A673 (cell line): ENCODE results near the gene AARS2. TPM values are rescaled to one million over a fixed set of nuclear protein-coding genes. Genes with fewer than 3 reads are reported as not detected.

Experiments used
- BruUV-seq: library from RNA; stranded (reverse); fragments of 400-500 nt; replicated peaks from 2 replicates; lab custom pipeline; 2021; lab: Mats Ljungman, UMichigan
- CTCF ChIA-PET: fragments of 300-600 bp; sonication (Branson Sonifier 250); formaldehyde crosslinking; loops from one replicate; lab custom pipeline; 2022; ENCODE audit warnings: antibody characterized with exemption; lab: Charles Lee
- POLR2A ChIA-PET: fragments of 300-600 bp; sonication (Branson Sonifier 250); formaldehyde crosslinking; loops from one replicate; lab custom pipeline; 2022; ENCODE audit warnings: antibody characterized with exemption; ENCODE audit not compliant: low non-redundant PET; lab: Charles Lee
- DNase-seq: peaks from one replicate; pipeline ENCODE4 v3.0.0-alpha.2; 2015; ENCODE audit warnings: low spot score
- H3K27ac ChIP-seq: fragments of 200-600 bp; sonication (generic); 2 replicates; pipeline ENCODE4 v1.5.1; 2016; ENCODE audit warnings: mixed run types, low read depth, mild to moderate bottlenecking, mixed read lengths, antibody characterized with exemption, low read length; ENCODE audit not compliant: poor library complexity, severe bottlenecking
- H3K27me3 ChIP-seq: fragments of 200-600 bp; sonication (generic); replicated peaks from 2 replicates; pipeline ENCODE4 v1.6.1; 2017; ENCODE audit warnings: mixed run types, low read depth, mild to moderate bottlenecking, mixed read lengths, antibody characterized with exemption, low read length; ENCODE audit not compliant: insufficient read depth, poor library complexity
- H3K36me3 ChIP-seq: fragments of 200-600 bp; sonication (generic); 2 replicates; pipeline ENCODE4 v1.6.1; 2016; ENCODE audit warnings: mixed run types, mild to moderate bottlenecking, mixed read lengths, antibody characterized with exemption, low read length; ENCODE audit not compliant: insufficient read depth, poor library complexity, severe bottlenecking
- H3K4me1 ChIP-seq: fragments of 200-600 bp; sonication (generic); 2 replicates; pipeline ENCODE4 v1.6.1; 2017; ENCODE audit warnings: mixed run types, mild to moderate bottlenecking, mixed read lengths, antibody characterized with exemption, low read length; ENCODE audit not compliant: insufficient read depth, poor library complexity, severe bottlenecking
- H3K4me3 ChIP-seq: fragments of 200-600 bp; sonication (generic); 2 replicates; pipeline ENCODE4 v1.5.1; 2016; ENCODE audit warnings: low read depth, mixed run types, mild to moderate bottlenecking, mixed read lengths, low read length; ENCODE audit not compliant: poor library complexity, severe bottlenecking
- H3K9me3 ChIP-seq: fragments of 200-600 bp; sonication (generic); 2 replicates; pipeline ENCODE4 v1.6.1; 2016; ENCODE audit warnings: mixed run types, low read depth, mild to moderate bottlenecking, mixed read lengths, antibody characterized with exemption, low read length; ENCODE audit not compliant: poor library complexity, severe bottlenecking
- EZH2 ChIP-seq: fragments of 200-600 bp; sonication (generic); IDR thresholded peaks from 2 replicates; pipeline ENCODE4 v1.6.1; 2017; ENCODE audit warnings: borderline replicate concordance, low read depth, mild to moderate bottlenecking, mixed read lengths, antibody characterized with exemption, low read length; ENCODE audit not compliant: poor library complexity, severe bottlenecking
- intact Hi-C: fragments of 100-400 bp; cut with micrococcal nuclease; formaldehyde crosslinking; loops from one replicate; pipeline ENCODE4 v1.10.0; 2022; ENCODE audit not compliant: unreplicated experiment
- total RNA-seq: library from RNA; stranded (reverse); gene quantifications from 2 replicates; pipeline ENCODE4 v1.2.3, GENCODE V29; 2021
- TF ChIP-seq, protein P1 (sequence below): fragments of 300-800, 200-600 bp; sonication (generic); conservative IDR thresholded peaks from 2 replicates; pipeline ENCODE4 v1.5.1; 2017; ENCODE audit warnings: low read depth, mild to moderate bottlenecking, antibody characterized with exemption, low read length, moderate library complexity, mixed read lengths

The AARS2 gene
- total RNA-seq, 1 experiment from 2014 or later: 25.0 TPM

DNA sequence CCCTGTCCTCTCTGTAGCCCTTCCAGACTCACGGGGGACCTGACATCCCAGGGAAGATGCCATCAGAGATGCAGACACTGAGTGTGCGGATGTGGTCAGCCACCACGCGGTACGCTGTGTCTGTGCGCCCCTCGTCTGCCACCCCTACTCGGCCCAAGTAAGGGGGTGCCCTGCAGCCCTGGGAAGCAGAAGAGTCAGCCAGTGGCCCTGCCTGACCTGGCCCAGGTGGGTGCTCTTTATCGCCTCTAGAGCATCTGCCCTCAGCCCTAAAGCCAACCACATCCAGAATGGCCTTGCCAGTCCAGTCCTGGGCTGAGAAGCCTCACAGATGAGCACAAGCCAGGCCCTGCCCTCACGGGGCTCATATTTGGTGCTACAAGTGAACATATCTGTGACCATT lies 5.9 kb downstream of the AARS2 start:
- POLR2A ChIA-PET: interaction anchor here (0.6 kb wide), 1 partner anchor 946 kb away, joined by 4 read pairs; no protein-coding TSS in a partner anchor
- H3K4me3 ChIP-seq: no peak overlapping the region

DNA sequence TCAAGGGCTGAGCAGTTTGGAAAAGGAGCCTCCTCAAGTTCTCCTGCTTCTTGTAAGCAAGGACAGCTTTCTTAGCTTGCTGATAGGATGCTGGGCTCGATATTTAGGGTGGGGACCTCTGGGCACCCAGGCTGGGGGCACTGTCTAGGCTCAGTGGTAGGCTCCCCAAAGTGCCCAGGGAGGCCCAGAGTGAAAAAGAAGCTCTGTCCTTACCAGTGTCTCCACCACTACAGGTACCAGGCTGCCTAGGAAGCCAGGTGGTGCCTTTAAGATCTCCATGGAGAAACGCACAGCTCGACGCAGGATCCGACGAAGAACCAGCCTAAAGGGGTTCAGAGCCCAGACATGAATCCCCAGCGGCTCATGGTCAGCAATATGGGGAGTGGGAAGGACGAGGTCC lies 6.4 kb downstream of the AARS2 start:
- no peaks in the 10 kb centered on the region for H3K27me3 ChIP-seq
- no peak overlapping the region for H3K4me3 ChIP-seq
- no peak overlapping the region for H3K27ac ChIP-seq
- peaks cover 64% of the 10 kb centered on the region for H3K36me3 ChIP-seq
- H3K9me3 ChIP-seq: no peaks in the 10 kb centered on the region
- BruUV-seq: no TSS peak
- ChIA-PET CTCF (no interaction called here), POLR2A (interaction anchor here (0.6 kb wide), 1 partner anchor 946 kb away, joined by 4 read pairs; no protein-coding TSS in a partner anchor)
- TF ChIP-seq EZH2: no peak
- TF ChIP-seq, protein P1, sequence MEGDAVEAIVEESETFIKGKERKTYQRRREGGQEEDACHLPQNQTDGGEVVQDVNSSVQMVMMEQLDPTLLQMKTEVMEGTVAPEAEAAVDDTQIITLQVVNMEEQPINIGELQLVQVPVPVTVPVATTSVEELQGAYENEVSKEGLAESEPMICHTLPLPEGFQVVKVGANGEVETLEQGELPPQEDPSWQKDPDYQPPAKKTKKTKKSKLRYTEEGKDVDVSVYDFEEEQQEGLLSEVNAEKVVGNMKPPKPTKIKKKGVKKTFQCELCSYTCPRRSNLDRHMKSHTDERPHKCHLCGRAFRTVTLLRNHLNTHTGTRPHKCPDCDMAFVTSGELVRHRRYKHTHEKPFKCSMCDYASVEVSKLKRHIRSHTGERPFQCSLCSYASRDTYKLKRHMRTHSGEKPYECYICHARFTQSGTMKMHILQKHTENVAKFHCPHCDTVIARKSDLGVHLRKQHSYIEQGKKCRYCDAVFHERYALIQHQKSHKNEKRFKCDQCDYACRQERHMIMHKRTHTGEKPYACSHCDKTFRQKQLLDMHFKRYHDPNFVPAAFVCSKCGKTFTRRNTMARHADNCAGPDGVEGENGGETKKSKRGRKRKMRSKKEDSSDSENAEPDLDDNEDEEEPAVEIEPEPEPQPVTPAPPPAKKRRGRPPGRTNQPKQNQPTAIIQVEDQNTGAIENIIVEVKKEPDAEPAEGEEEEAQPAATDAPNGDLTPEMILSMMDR: no peak
- no peak for DNase-seq
- intact Hi-C loops: no loop called here
- no peaks in the 10 kb centered on the region for H3K4me1 ChIP-seq

More for the DNA sequence above, 5.9 kb downstream of the AARS2 start:
- Histone ChIP-seq H3K27me3 (no peaks in the 10 kb centered on the region), H3K4me1 (peaks cover 4% of the 10 kb centered on the region), H3K36me3 (peaks cover 65% of the 10 kb centered on the region), H3K27ac (no peak overlapping the region), H3K9me3 (no peaks in the 10 kb centered on the region)
- CTCF ChIA-PET: no interaction called here
- TF ChIP-seq, protein P1: no peak
- no peak for TF ChIP-seq EZH2
- DNase-seq: no peak
- no TSS peak for BruUV-seq
- intact Hi-C loops: no loop called here

DNA sequence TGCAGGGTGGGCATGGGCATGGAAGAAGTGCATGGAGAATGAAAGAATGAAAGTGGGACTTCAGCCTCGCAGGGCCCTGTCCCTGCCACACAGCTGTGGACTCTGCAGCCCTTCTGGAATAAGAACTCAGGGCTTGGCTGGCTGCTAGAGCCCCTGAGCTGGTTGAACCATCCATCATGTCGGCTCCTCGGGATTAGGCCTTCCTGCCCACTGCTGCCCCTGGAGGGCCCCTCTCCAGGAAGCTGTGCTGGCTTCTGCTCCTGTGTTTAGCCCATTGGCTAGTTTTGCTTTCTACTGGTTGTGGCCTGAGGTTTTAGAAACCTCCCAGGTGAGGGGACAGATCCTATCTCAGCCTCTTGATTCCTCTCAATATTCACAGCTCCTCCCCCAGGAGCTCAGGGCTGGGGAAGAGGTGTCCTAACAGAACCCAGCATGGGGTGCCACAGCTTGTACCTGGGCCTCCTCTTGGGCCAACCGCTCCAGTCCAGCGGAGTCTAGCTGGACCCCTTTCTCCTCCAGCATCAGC lies 7.9 kb downstream of the AARS2 start:
- POLR2A ChIA-PET: no interaction called here
- H3K36me3 ChIP-seq: peaks cover 61% of the 10 kb centered on the region
- intact Hi-C loops: loop anchor here (2.0 kb wide), 1 partner anchor 36 kb away; no protein-coding TSS in a partner anchor

More for the DNA sequence above, 7.9 kb downstream of the AARS2 start:
- no TSS peak for BruUV-seq
- DNase-seq: no peak
- CTCF ChIA-PET: interaction anchor here (1.1 to 2.1 kb wide), 4 partner anchors 8 to 209 kb away, joined by 3 to 18 read pairs (median 6); partner anchors contain the start of genes AARS2 and TMEM151B
- H3K4me1 ChIP-seq: no peaks in the 10 kb centered on the region
- H3K27ac ChIP-seq: peak overlapping the region; percentile 47
- H3K9me3 ChIP-seq: no peaks in the 10 kb centered on the region
- TF ChIP-seq, protein P1: no peak
- no peak for TF ChIP-seq EZH2
- no peak overlapping the region for H3K4me3 ChIP-seq
- no peaks in the 10 kb centered on the region for H3K27me3 ChIP-seq
